ENCODE measurements around the gene NEK6. TPM values are rescaled to one million over a fixed set of nuclear protein-coding genes. Genes with fewer than 3 reads are reported as not detected.

NEK6 gene
- total and polyA plus RNA-seq, 4 donors, result 19.0 to 86.2 (median 53.1) TPM

DNA sequence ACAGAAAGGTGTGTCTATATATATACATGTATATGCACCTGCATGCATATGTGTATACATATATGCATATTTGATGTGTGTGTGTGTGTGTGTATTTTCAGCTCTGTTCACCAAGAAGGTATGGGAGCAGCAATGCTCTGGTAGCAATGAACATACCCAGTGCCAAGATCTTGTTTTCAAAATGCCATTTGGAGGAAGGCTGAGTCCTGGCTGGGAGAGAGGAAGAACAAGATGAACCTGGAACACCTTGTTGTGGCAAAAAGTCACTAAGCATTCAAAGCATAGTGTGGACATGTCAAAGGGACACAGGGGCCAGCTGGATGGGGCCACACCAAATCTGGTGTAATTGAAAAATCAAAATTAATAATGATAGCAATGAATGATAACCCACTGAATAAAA lies 31.8 kb upstream of the NEK6 start:
- ATAC-seq (ENCODE audit: insufficient read depth, low FRiP score), result no peak

GRCh38 chr9:124228516-124228915 lies 29.2 kb upstream of the NEK6 start:
- TF ChIP-seq CTCF (IDR thresholded peaks at IDR 0.05; ENCODE audit: control extremely low read depth, extremely low read depth), result no peak
- DNase-seq (no peak), ATAC-seq (ENCODE audit: insufficient read depth, low FRiP score) (no peak)
- Histone ChIP-seq H3K27me3 (ENCODE audit: control insufficient read depth in 3 of 3, insufficient read depth in 3 of 3, low read length in 2 of 3) (peaks cover 0 to 3% (median 0%) of the 10 kb centered on the region in 3 donors), H3K27ac (ENCODE audit: low read depth in 1 of 2, low read length in 1 of 2) (no peak overlapping the region), H3K4me3 (no peak overlapping the region), H3K9ac (ENCODE audit: insufficient read depth in 1 of 2, low read length in 2 of 2) (no peak overlapping the region), H3K9me3 (ENCODE audit: control insufficient read depth in 4 of 4, insufficient read depth in 3 of 4, low read length in 3 of 4) (no peaks in the 10 kb centered on the region), H3K4me1 (ENCODE audit: control insufficient read depth in 5 of 5, insufficient read depth in 5 of 5, low read length in 5 of 5) (peaks cover 0 to 4% (median 0%) of the 10 kb centered on the region in 5 donors), H3K36me3 (ENCODE audit: control insufficient read depth in 4 of 4, insufficient read depth in 4 of 4, low read length in 4 of 4) (no peaks in the 10 kb centered on the region)
- 68 to 100% methylated on average over 2 of the region's 2 CpGs for WGBS, 2 donors

More for the DNA sequence above, 31.8 kb upstream of the NEK6 start:
- no peak overlapping the region for H3K4me3 ChIP-seq
- no peak overlapping the region for H3K9ac ChIP-seq (ENCODE audit: insufficient read depth in 1 of 2, low read length in 2 of 2)
- H3K27me3 ChIP-seq (ENCODE audit: control insufficient read depth in 3 of 3, insufficient read depth in 3 of 3, low read length in 2 of 3), result peaks cover 0 to 3% (median 0%) of the 10 kb centered on the region in 3 donors
- H3K27ac ChIP-seq (ENCODE audit: low read depth in 1 of 2, low read length in 1 of 2), result no peak overlapping the region
- H3K9me3 ChIP-seq (ENCODE audit: control insufficient read depth in 4 of 4, insufficient read depth in 3 of 4, low read length in 3 of 4), result no peaks in the 10 kb centered on the region
- H3K36me3 ChIP-seq (ENCODE audit: control insufficient read depth in 4 of 4, insufficient read depth in 4 of 4, low read length in 4 of 4), result no peaks in the 10 kb centered on the region
- peaks cover 0 to 16% (median 11%) of the 10 kb centered on the region in 5 donors for H3K4me1 ChIP-seq (ENCODE audit: control insufficient read depth in 5 of 5, insufficient read depth in 5 of 5, low read length in 5 of 5)
- no peak for TF ChIP-seq CTCF (IDR thresholded peaks at IDR 0.05; ENCODE audit: control extremely low read depth, extremely low read depth)
- no peak for DNase-seq

GRCh38 chr9:124231095-124231737 lies 26.5 kb upstream of the NEK6 start:
- no peaks in the 10 kb centered on the region for H3K4me1 ChIP-seq (ENCODE audit: control insufficient read depth in 5 of 5, insufficient read depth in 5 of 5, low read length in 5 of 5)
- no peak for ATAC-seq (ENCODE audit: insufficient read depth, low FRiP score)
- H3K4me3 ChIP-seq, result no peak overlapping the region
- WGBS, 2 donors, result 90 to 92% methylated on average over 8 of the region's 8 CpGs
- no peak for DNase-seq
- no peak for TF ChIP-seq CTCF (IDR thresholded peaks at IDR 0.05; ENCODE audit: control extremely low read depth, extremely low read depth)
- no peak overlapping the region for H3K9ac ChIP-seq (ENCODE audit: insufficient read depth in 1 of 2, low read length in 2 of 2)
- peaks cover 0 to 2% (median 0%) of the 10 kb centered on the region in 4 donors for H3K9me3 ChIP-seq (ENCODE audit: control insufficient read depth in 4 of 4, insufficient read depth in 3 of 4, low read length in 3 of 4)
- H3K27me3 ChIP-seq (ENCODE audit: control insufficient read depth in 3 of 3, insufficient read depth in 3 of 3, low read length in 2 of 3), result no peaks in the 10 kb centered on the region
- no peak overlapping the region for H3K27ac ChIP-seq (ENCODE audit: low read depth in 1 of 2, low read length in 1 of 2)
- no peaks in the 10 kb centered on the region for H3K36me3 ChIP-seq (ENCODE audit: control insufficient read depth in 4 of 4, insufficient read depth in 4 of 4, low read length in 4 of 4)
